Neural cell (in vitro differentiated cells): ENCODE measurements around the gene SCP2. TPM values are rescaled to one million over a fixed set of nuclear protein-coding genes. Genes with fewer than 3 reads are reported as not detected.

Experiments used
- H2AFZ ChIP-seq: fragments of 200-600, 300-800 bp; sonication (generic), shearing (Covaris generic); 2 replicates; pipeline ENCODE4 v1.6.0; 2014; ENCODE audit warnings: low read depth, mild to moderate bottlenecking, antibody characterized with exemption, low read length, moderate library complexity
- H3F3A ChIP-seq: fragments of 200-600 bp; shearing (Covaris generic); 2 replicates; pipeline ENCODE4 v1.6.1; 2016; ENCODE audit warnings: mild to moderate bottlenecking, moderate library complexity, mixed read lengths, antibody characterized with exemption, low read length; ENCODE audit not compliant: insufficient read depth, poor library complexity, severe bottlenecking
- H3K27ac ChIP-seq: fragments of 200-600, 300-800 bp; sonication (generic), shearing (Covaris generic); 2 replicates; pipeline ENCODE4 v1.5.1; 2014; ENCODE audit warnings: mild to moderate bottlenecking, low read length, moderate library complexity
- H3K27me3 ChIP-seq: fragments of 300-800, 200-600 bp; sonication (generic), shearing (Covaris generic); 2 replicates; pipeline ENCODE4 v1.6.0; 2014; ENCODE audit warnings: mild to moderate bottlenecking, low read depth, low read length, moderate library complexity; ENCODE audit not compliant: insufficient read depth
- H3K36me3 ChIP-seq: fragments of 300-800, 200-600 bp; sonication (generic), shearing (Covaris generic); 2 replicates; pipeline ENCODE4 v1.5.1; 2014; ENCODE audit warnings: mild to moderate bottlenecking, antibody characterized with exemption, low read length, moderate library complexity; ENCODE audit not compliant: insufficient read depth
- H3K4me2 ChIP-seq: fragments of 300-800, 200-600 bp; sonication (generic), shearing (Covaris generic); 2 replicates; pipeline ENCODE4 v1.6.0; 2014; ENCODE audit warnings: mild to moderate bottlenecking, low read length
- H3K4me3 ChIP-seq: fragments of 300-800, 200-600 bp; sonication (generic), shearing (Covaris generic); 2 replicates; pipeline ENCODE4 v1.5.1; 2014; ENCODE audit warnings: mild to moderate bottlenecking, low read length, moderate library complexity
- H3K79me2 ChIP-seq: fragments of 200-600 bp; shearing (Covaris generic); replicated peaks from 2 replicates; pipeline ENCODE4 v1.6.0; 2014; ENCODE audit warnings: mild to moderate bottlenecking, low read length, moderate library complexity; ENCODE audit not compliant: insufficient read depth
- H3K9ac ChIP-seq: fragments of 300-800, 200-600 bp; sonication (generic), shearing (Covaris generic); 2 replicates; pipeline ENCODE4 v1.6.1; 2016; ENCODE audit warnings: mild to moderate bottlenecking, low read length, mixed read lengths
- H3K9me2 ChIP-seq: fragments of 200-600 bp; shearing (Covaris generic); 2 replicates; pipeline ENCODE4 v1.6.1; 2016; ENCODE audit warnings: mild to moderate bottlenecking, low read length, mixed read lengths; ENCODE audit not compliant: insufficient read depth
- H3K9me3 ChIP-seq: fragments of 200-600, 300-800 bp; sonication (generic), shearing (Covaris generic); 2 replicates; pipeline ENCODE4 v1.6.1; 2016; ENCODE audit warnings: mild to moderate bottlenecking, mixed run types, low read length, moderate library complexity, mixed read lengths
- H4K20me1 ChIP-seq: fragments of 200-600 bp; shearing (Covaris generic); 2 replicates; pipeline ENCODE4 v1.6.1; 2016; ENCODE audit warnings: mild to moderate bottlenecking, mixed run types; ENCODE audit not compliant: insufficient read depth
- EP300 ChIP-seq: fragments of 450-650 bp; conservative IDR thresholded peaks from 2 replicates; pipeline ENCODE4 v1.6.1; 2014; ENCODE audit warnings: antibody characterized with exemption, mild to moderate bottlenecking, moderate library complexity; ENCODE audit not compliant: poor library complexity, severe bottlenecking
- EZH2 ChIP-seq: fragments of 200-600, 300-800 bp; shearing (Covaris generic), sonication (generic); IDR thresholded peaks from 2 replicates; pipeline ENCODE4 v1.6.1; 2014; ENCODE audit warnings: antibody characterized with exemption, low read length, borderline replicate concordance, mild to moderate bottlenecking; ENCODE audit not compliant: insufficient read depth, poor library complexity, severe bottlenecking
- MXI1 ChIP-seq: fragments of 450-650 bp; conservative IDR thresholded peaks from 2 replicates; pipeline ENCODE4 v1.6.1; 2014; ENCODE audit warnings: antibody characterized with exemption, mild to moderate bottlenecking; ENCODE audit not compliant: poor library complexity, severe bottlenecking
- POLR2AphosphoS5 ChIP-seq: IDR thresholded peaks from 2 replicates; pipeline ENCODE4 v1.6.1; 2012
- RAD21 ChIP-seq: fragments of 450-650 bp; conservative IDR thresholded peaks from 2 replicates; pipeline ENCODE4 v1.6.1; 2014; ENCODE audit warnings: antibody characterized with exemption, mild to moderate bottlenecking, moderate library complexity
- SMC3 ChIP-seq: fragments of 450-650 bp; conservative IDR thresholded peaks from 2 replicates; pipeline ENCODE4 v1.6.1; 2014; ENCODE audit warnings: antibody characterized with exemption, mild to moderate bottlenecking, moderate library complexity; ENCODE audit not compliant: poor library complexity
- TAF1 ChIP-seq: IDR thresholded peaks from 2 replicates; pipeline ENCODE4 v1.6.1; 2012; ENCODE audit warnings: low read depth
- polyA plus RNA-seq: library from polyadenylated mRNA; depleted of rRNA; stranded (reverse); fragments of >200 nt; gene quantifications from 2 replicates; pipeline ENCODE4 v1.2.3, GENCODE V29; 2014
- TF ChIP-seq, protein P1 (sequence below): fragments of 450-650 bp; IDR thresholded peaks from 2 replicates; pipeline ENCODE4 v1.5.1; 2014; ENCODE audit warnings: antibody characterized with exemption, mild to moderate bottlenecking, moderate library complexity; ENCODE audit not compliant: poor library complexity, severe bottlenecking
- TF ChIP-seq, protein P2 (sequence below): IDR thresholded peaks from 2 replicates; pipeline ENCODE4 v1.6.1; 2012; ENCODE audit warnings: borderline replicate concordance

Gene SCP2
- polyA plus RNA-seq, 1 donor from 2014 or later: 182 TPM

GRCh38 chr1:53093451-53093754 lies 166.3 kb downstream of the SCP2 start:
- H4K20me1 ChIP-seq: no peaks in the 10 kb centered on the region
- H3K27ac ChIP-seq: no peak overlapping the region
- no peaks in the 10 kb centered on the region for H3K9me2 ChIP-seq
- H3K79me2 ChIP-seq: no peaks in the 10 kb centered on the region
- H3F3A ChIP-seq: no peaks in the 10 kb centered on the region
- no peaks in the 10 kb centered on the region for H3K36me3 ChIP-seq
- H3K27me3 ChIP-seq: no peaks in the 10 kb centered on the region
- no peak overlapping the region for H3K4me3 ChIP-seq
- H3K4me2 ChIP-seq: no peak overlapping the region
- no peaks in the 10 kb centered on the region for H3K9me3 ChIP-seq
- H3K9ac ChIP-seq: no peak overlapping the region
- TF ChIP-seq POLR2AphosphoS5: no peak
- TF ChIP-seq SMC3: no peak
- TF ChIP-seq MXI1: no peak
- TF ChIP-seq TAF1: no peak
- no peak for TF ChIP-seq EZH2
- TF ChIP-seq EP300: no peak
- TF ChIP-seq, protein P1, sequence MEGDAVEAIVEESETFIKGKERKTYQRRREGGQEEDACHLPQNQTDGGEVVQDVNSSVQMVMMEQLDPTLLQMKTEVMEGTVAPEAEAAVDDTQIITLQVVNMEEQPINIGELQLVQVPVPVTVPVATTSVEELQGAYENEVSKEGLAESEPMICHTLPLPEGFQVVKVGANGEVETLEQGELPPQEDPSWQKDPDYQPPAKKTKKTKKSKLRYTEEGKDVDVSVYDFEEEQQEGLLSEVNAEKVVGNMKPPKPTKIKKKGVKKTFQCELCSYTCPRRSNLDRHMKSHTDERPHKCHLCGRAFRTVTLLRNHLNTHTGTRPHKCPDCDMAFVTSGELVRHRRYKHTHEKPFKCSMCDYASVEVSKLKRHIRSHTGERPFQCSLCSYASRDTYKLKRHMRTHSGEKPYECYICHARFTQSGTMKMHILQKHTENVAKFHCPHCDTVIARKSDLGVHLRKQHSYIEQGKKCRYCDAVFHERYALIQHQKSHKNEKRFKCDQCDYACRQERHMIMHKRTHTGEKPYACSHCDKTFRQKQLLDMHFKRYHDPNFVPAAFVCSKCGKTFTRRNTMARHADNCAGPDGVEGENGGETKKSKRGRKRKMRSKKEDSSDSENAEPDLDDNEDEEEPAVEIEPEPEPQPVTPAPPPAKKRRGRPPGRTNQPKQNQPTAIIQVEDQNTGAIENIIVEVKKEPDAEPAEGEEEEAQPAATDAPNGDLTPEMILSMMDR: no peak
- TF ChIP-seq, protein P2, sequence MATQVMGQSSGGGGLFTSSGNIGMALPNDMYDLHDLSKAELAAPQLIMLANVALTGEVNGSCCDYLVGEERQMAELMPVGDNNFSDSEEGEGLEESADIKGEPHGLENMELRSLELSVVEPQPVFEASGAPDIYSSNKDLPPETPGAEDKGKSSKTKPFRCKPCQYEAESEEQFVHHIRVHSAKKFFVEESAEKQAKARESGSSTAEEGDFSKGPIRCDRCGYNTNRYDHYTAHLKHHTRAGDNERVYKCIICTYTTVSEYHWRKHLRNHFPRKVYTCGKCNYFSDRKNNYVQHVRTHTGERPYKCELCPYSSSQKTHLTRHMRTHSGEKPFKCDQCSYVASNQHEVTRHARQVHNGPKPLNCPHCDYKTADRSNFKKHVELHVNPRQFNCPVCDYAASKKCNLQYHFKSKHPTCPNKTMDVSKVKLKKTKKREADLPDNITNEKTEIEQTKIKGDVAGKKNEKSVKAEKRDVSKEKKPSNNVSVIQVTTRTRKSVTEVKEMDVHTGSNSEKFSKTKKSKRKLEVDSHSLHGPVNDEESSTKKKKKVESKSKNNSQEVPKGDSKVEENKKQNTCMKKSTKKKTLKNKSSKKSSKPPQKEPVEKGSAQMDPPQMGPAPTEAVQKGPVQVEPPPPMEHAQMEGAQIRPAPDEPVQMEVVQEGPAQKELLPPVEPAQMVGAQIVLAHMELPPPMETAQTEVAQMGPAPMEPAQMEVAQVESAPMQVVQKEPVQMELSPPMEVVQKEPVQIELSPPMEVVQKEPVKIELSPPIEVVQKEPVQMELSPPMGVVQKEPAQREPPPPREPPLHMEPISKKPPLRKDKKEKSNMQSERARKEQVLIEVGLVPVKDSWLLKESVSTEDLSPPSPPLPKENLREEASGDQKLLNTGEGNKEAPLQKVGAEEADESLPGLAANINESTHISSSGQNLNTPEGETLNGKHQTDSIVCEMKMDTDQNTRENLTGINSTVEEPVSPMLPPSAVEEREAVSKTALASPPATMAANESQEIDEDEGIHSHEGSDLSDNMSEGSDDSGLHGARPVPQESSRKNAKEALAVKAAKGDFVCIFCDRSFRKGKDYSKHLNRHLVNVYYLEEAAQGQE: no peak
- no peak for TF ChIP-seq RAD21
- H2AFZ ChIP-seq: no peak overlapping the region

- TF ChIP-seq EP300: no peak
- no peak for TF ChIP-seq SMC3
- no peak for TF ChIP-seq POLR2AphosphoS5
- TF ChIP-seq TAF1: no peak
- TF ChIP-seq EZH2: no peak
- TF ChIP-seq, protein P1: no peak
- TF ChIP-seq RAD21: no peak
- TF ChIP-seq MXI1: no peak
- TF ChIP-seq, protein P2: no peak
- no peaks in the 10 kb centered on the region for H3K27me3 ChIP-seq
- no peak overlapping the region for H3K9ac ChIP-seq
- H3K4me2 ChIP-seq: no peak overlapping the region
- H3K9me3 ChIP-seq: no peaks in the 10 kb centered on the region
- no peaks in the 10 kb centered on the region for H3F3A ChIP-seq
- no peaks in the 10 kb centered on the region for H3K9me2 ChIP-seq
- H2AFZ ChIP-seq: no peak overlapping the region
- H3K36me3 ChIP-seq: no peaks in the 10 kb centered on the region
- H3K27ac ChIP-seq: no peak overlapping the region
- H4K20me1 ChIP-seq: no peaks in the 10 kb centered on the region
- no peaks in the 10 kb centered on the region for H3K79me2 ChIP-seq
- no peak overlapping the region for H3K4me3 ChIP-seq
Measured at GRCh38 chr1:53093778-53094532, 166.9 kb downstream of the SCP2 start.
